GM21786 (cell line): Measurements from ENCODE around the gene RUBCN.
A peak's percentile ranks its signal among the peaks of the same experiment; 100 is the strongest.
"Not testable (repeated sequence)": the region's sequence is repeated elsewhere in the genome, so short reads cannot be mapped to it uniquely, and the experiment has no call there.

Source experiments
- ATAC-seq: cut with Tn5 transposase; IDR thresholded peaks from one replicate; pipeline ENCODE4 v1.9.1; 2021; ENCODE audit not compliant: unreplicated experiment

RUBCN gene

DNA sequence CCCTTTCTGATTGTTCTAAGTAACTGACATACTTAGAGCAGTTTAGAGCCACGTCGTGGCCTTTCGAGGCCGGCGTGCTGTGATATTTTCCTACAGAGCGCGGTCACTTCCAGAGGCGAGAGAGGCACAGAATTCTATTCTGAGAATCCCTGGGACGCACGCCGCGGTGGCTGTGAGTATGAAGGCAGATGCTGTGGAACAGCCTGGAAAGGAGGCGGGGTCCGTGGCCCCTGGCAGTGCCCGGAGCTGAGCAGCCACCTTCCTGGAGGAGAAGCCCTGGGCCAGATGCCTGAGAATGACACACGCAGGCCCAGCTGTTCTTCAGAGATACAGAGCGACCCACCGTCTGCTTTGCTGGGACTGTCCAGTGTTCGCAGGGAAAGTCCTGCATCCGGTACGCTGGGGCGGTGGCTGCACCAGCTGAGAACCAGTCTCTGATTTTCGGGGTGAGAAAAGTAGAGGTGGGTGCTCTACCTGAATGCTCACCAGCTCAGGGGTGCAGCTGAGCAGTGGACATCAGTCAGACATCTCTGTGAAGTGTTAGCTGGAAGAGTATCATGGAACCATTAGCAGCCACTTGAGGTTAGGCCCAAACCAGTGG, 75.4 kb downstream of the RUBCN start:
- not testable (repeated sequence) for ATAC-seq

DNA sequence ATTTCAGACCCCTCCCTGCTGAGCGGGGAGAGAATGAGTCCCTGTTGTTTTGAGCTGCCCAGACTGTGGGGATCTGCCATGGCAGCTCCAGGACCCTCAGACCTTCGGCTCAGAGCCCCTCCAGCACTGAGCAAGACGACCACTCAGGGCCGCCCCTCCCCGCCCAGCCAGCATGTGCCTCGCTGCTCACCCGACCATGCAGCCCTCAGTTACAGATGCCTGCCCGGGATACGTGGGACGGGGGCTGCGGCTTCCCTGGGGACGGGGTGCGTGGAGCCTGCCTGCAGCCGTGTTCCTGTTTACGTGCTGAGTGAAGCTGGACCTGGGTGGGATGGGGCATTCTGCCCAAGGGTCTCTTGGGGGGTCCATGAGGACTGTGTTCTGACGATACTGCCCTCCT, 77.0 kb downstream of the RUBCN start:
- ATAC-seq, result not testable (repeated sequence)

DNA sequence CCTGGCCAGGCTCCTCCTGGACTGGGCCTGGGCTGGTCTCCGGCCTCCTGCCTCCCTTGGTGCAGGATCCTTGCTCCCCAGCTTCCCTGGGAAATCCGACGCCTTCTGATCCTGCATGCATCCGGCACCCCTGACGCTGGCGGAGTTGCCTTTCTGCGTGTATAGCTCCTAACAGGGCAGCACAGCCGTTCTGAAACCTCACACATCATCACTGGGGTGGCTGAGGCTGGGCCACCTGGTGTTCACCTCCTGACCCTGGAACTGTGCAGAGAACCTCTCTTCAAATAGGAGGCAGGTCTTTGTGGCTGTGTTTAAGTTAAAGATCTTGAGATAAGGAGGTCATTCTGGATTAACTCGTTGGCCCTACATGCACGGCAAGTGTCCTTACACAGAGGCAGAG, 77.6 kb downstream of the RUBCN start:
- ATAC-seq, result peak; percentile 88

DNA sequence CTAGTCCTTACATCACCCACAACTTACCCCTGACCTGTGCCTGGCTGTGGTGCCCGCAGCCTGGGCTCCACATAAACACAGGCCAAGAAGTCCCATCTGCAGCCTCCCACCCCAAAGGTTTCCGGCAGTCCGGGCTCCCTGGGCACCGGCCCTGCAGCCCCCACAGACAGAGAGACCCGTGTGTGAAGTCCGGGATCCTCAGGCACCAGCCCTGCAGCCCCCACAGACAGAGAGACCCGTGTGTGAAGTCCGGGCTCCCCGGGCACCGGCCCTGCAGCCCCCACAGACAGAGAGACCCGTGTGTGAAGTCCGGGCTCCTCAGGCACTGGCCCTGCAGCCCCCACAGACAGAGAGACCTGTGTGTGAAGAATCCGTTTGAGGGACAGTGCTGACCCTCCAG, 78.0 kb downstream of the RUBCN start:
- ATAC-seq, result not testable (repeated sequence)

DNA sequence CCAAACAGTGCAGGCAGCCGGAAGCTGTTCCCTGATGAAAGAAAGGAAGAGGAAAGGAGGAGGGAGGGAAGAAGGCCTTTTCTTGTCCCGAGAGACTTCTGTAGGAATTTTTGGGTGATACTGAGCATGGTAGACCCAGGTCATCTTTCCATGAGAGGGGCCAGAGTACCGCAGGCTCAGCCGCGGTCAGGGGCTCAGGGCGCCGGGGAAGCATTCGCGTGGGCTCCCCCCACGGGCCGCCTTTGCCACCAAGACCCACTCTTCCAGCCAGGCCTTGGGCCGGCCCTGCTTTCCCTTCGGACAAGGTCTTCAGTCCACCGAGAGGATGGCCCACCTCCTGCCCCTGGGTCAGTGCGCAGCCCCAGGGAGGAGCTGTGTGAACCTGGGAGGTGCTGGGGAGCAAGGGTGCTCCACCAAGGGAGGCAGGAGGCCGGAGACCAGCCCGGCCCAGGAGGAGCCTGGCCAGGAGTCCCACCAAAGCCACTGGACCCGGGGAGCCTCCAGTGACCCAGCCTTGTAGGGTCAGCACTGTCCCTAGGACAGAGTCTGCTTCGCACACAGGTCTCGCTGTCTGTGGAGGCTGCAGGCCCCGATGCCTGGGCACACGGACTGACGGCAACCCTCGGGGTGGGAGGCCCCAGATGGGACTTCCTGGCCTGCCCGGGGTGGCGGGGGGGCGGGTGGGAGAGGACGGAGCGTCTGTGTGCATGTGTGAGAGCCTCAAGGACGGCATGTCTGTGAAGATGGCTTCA, 79.0 kb downstream of the RUBCN start:
- ATAC-seq, result not testable (repeated sequence)

DNA sequence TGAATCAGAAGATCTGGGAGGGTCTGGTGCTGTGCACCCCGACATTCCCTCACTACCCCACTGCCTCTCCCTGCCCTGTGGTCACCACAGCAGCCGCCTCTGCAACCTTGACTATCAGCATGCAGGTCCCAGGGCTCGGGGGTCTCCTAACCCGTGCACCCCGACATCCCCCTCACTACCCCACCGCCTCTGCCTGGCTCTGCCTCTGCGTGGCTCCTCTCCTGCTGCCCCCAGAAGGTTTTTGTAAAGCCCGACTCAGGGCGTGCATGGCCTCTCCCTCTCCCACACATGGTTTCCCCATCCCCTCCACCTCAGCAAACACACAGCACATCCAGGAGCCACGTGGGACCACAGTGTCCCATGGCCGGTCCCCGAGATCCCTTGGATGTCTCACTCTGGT, 79.7 kb downstream of the RUBCN start:
- ATAC-seq, result not testable (repeated sequence)

DNA sequence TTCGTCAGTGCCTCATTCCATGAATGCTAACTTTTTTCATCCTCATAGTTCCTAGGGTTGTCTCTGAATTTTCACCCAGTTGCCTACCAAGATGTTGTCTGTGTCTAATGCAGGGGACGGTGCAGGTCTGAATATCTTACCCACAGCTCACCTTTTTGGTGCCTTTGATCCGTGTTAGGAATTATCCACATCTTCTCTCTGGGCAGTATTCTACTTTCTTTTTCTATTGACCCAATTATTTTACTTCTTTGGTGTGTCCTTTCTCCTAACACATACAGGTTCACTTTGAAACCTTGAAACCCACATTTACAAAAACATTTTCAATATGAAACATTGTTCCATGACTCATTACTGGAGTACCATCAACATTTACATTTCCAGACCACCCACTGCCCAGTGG, 80.6 kb downstream of the RUBCN start:
- ATAC-seq, result not testable (repeated sequence)

DNA sequence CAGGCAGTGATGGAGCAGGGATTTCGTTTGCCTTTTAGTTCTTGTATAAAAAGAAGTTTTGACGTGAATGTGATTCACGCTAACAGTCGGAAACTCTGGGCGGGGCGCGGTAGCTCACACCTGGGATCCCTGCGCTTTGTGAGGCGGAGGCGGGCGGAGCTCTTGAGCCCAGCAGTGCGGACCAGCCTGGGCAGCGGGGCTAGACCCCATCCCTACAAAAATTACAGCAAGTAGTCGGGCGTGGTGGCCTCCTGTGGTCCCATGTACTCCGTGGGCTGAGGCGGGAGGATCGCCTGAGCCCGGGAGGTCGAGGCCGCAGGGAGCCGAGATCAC, 81.7 kb downstream of the RUBCN start:
- ATAC-seq, result not testable (repeated sequence)

DNA sequence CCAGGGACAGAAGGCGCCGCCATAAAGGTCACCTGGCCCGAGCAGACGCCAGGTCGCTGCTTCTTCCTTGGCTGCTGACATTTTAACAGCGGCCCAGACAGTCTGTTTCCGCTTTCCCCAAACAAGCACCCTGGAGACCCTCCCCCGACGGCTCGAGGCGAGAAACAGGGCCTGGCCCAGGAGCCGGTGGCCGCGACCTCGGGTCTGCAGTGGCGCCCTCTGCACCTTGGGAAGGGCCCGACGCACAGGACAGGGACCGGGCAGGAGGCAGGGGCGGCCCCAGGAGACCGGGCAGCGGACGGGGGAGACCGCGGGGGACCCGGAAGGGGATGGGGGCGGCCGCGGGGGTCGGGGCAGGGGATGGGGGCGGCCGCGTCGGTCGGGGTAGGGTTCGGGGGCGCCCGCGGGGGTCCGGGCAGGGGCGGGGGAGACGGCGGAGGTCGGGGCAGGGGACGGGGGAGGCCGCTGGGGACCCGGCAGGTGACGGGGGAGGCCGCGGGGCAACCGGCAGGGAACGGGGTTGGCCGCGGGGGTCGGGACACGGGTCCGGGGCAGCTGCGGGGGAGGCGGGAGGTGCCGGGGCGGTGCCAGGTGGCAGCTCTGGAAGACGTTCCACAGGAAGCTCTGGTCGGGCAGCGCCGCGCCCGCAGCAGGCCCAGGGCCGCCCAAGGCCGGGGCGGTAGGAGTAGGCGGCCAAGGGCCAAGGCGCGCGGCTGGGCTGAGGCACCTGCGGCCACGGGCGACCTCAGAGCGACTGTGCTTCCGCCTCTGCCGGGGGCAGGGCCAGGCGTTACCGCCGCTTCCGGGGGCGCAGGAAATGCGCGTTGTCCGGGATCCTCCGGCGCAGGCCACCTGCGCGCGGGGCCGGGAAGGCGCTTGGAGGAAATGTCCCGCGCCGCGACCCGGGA, 82.4 kb downstream of the RUBCN start:
- ATAC-seq, result peak; percentile 79

DNA sequence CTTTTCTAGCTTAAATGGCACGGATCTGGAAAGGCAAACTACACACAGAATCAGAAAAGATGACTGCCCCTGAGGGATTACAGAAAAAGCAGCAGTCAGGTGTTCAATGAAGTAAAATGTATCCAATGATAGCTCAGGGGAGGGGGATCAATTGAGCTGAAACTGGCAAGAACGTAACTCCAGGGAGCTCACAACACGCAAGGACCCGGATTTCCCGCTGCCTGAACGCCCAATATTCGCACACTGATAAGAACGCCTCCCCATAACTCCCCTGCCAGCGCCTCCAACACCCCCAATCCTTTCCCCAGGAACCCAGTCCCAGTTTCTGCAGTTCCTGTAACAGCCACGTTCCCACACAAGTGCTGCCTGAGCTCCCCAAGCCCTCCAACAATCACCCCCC, 83.8 kb downstream of the RUBCN start:
- ATAC-seq, result not testable (repeated sequence)

DNA sequence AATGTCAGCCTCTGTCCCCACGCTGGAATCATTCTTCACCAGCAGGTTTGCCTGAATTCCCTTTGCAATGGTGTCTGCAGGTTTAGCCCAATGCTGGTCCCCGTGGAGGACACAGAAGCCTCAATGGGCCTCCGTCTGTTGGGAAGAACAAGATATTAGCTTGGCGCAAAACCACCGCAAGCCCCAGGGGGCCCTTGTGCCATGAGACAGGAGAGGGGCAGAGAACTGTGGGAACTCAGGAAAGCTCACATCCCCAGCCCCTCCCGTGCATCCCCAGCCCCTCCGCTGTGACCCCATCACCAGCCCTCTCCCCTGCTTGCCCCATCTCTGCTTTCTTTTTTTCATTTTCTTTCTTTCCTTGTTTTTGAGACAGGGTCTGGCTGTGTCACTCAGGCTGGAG, 89.1 kb downstream of the RUBCN start:
- ATAC-seq, result not testable (repeated sequence)

DNA sequence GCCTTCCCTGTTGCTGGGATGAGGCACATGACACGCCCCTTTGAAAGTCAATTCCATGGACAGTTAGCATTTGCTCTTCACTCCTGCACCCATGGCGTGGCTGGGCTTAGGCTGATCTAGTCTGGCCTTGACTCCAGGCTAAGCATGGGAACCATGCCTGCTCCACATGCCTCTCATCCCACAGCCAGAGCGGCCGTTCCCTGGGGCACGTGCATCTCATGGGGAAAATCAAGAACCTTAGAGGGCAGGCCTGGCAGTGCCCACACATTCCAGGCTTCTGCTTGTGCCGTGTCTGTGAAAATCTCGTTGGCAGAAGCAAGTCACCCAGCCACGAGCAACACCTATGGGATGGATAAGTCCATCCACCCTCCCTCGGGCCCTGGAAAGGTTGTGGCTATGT, 89.5 kb downstream of the RUBCN start:
- not testable (repeated sequence) for ATAC-seq

DNA sequence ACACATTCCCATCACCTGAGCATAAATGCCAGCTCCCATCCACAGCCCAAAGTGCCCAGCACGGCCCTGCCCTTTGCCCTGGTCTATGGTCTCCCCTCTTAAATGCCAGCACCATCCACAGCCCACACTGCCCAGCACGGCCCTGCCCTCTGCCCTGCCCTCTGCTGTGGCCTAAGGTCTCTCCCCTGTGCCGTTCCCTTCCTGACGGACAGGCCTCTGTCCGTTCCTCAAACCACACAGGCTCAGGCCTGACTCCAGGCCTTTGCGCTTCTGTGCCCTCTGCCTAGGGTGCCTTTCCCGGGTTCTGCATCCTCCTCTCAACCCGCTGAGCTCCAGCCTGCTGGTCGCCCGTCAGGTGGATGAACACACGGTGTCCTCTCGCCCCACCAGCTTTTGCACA, 90.4 kb downstream of the RUBCN start:
- ATAC-seq, result not testable (repeated sequence)

DNA sequence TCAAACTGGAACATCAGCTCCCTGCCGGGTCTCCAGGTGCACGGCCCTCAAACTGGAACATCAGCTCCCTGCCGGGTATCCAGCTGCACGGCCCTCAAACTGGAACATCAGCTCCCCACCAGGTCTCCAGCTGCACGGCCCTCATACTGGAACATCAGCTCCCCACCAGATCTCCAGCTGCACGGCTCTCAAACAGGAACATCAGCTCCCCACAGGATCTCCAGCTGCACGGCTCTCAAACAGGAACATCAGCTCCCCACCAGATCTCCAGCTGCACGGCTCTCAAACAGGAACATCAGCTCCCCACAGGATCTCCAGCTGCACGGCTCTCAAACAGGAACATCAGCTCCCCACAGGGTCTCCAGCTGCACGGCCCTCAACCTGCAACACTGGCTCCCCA, 99.1 kb downstream of the RUBCN start:
- not testable (repeated sequence) for ATAC-seq

DNA sequence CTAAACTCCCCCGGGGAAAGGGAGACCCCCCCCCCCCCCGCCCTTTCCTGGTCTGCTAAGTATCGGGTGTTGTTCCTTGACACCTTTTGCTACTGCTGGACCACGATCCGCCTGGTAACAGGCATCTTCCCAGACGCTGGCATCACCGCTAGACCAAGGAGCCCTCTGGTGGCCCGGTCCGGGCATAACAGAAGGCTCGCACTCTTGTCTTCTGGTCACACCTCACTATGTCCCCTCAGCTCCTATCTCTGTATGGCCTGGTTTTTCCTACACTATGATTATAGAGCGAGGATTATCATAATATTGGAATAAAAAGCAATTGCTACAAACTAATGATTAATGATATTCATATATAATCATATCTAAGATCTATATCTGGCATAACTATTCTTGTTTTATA, 104.7 kb downstream of the RUBCN start:
- ATAC-seq, result not testable (repeated sequence)

DNA sequence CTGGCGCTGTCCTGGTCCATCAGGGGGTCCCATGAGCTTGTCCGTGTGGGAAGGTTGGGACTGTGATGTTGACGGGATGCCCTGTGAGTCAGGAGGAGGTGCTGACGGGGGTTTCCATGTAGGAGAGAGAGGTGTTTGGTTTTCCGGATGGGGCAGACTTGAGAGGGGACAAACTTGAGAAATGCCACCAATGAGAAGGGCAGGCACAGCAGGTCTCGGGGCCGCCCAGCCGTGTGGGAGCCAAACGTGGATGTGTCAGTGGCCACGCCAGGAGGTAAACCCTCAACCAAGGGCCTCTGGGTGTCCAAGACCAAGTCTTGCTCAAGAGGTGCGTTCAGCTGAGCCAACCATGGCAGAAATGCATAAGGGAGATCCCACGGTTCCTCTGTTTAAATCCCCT, 105.9 kb downstream of the RUBCN start:
- ATAC-seq, result not testable (repeated sequence)

DNA sequence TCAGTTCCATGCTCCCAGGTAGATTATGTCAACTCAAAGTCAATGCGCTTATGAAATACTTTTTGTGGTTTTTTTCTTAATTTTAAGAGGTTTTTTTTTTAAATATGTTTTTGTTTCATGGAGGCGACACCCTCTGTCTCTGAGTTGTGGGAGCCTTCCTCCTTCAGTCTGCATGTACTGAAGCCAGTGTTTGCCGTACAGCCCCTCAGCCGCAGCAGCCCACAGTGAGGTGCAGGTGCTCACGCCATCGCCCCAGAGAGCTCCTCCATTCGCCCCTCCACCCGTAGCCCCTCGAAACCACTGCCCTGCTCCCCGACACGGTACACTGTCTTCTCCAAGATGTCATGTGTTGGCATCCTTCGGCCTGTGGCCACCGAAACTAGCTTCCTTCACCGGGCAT, 107.4 kb downstream of the RUBCN start:
- not testable (repeated sequence) for ATAC-seq

DNA sequence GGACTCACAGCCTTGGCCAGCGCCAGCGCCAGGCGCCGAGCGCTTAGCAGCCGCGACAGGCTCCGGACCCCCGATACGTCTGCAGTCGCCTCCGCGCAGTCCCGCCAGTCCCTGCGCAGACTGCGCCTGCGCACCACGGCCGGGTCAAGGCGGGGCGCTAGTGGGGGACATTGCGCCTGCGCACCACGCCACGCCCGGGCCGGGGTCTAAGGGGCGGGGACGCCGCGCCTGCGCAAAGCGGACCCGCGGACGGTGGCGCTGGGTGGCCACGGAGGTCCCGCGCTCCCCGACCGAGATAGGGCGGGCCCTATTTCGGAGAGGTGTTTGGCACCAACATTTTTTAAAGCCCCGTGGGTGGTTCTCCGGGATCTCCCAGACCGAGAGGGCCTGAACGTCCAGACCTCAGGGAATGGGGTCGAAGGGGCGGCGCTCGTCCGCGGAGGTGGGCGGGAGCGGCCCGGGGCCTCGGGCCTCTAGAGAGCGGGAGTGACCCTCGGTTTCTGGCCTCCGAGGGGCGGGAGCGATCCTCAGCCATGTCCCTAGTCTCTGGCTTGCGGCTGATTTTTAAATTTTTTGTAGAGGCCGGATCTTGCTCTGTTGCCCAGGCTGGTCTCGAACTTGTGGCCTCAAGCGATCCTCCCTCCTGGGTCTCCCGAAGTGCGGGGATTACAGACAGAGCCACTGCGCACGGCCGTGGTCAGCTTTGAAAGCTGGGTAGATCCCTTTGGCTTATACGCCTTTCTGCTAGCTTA, 108.8 kb downstream of the RUBCN start:
- peak; percentile 76 for ATAC-seq

DNA sequence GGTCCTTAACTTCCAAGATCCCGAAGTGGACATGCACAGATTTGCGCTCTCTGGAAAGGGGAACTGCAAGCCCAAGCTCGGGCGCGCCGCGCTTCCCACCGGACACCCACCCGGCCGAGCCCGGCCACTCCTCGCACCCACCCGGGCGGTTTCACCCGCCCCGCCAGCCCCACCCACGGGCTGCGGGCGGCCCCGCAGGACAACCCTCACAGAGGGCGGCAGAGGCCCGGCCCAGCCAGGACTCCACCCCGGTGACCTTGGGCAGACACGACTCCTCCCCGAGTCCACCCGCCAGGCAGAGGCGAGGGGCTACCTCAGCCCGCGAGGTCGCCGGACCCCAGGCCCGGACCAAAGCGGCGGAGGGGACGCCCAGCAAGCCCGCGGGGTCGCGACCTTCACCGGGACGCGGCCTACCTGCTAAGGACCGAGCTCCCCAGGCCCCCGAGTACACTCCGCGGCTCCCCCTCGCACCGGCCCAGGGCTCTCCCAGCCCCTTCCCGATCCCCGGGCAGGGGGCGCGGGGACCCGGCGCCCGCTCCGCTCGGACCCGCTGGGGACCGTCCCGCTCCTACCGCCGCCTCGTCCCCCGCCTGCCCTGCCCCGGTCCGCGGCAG, 109.4 kb downstream of the RUBCN start:
- ATAC-seq, result peak; percentile 14

DNA sequence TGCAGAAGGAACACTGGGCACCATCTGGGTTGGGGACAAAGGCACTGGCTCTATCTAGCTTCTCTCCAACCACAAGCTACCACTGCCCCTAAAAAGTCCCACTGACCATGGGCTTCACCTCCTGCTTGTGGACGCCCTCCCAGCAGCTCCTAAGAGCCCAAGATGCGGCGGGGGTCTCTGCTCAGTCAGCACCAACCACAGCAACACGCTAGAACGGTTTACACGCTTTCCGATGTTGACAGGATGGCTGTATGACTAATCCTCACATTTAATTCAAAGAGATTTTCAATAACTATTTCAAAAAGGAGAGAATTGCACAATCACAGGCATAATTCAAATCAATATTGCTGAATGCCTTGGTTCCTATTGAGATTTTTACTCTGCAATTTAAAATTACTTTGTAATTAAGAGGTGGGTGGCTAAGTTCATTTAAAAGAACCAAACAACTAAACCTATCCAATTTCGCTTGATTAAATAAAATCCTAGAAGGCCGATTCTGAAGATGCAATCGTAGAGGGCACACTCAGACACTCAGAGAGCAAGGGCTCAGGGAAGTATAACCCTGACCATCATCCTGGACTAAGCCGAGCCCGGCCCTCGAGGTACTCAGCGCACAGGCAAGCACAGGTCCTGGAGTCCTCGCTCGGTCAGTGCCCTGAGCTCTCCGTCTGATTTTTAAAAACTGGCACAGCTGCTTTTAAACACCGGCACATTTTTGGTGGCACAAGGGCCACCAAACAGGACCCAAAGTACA, 110.1 kb downstream of the RUBCN start:
- peak; percentile 23 for ATAC-seq
